HepG2 (cell line): ENCODE measurements around the gene C4orf46. TPM values are rescaled to one million over a fixed set of nuclear protein-coding genes. Genes with fewer than 3 reads are reported as not detected.

Source experiments
- ATAC-seq: fragments of 200-7000 bp; cut with Tn5 transposase; 3 replicates; pipeline ENCODE4 v1.9.1; 2020; ENCODE audit warnings: mild to moderate bottlenecking, moderate library complexity
- BruUV-seq: library from RNA; stranded (reverse); fragments of 400-500 nt; replicated peaks from 2 replicates; lab custom pipeline; 2021; lab: Mats Ljungman, UMichigan
- CTCF ChIA-PET: fragments of 300-600 bp; formaldehyde crosslinking; extraction: SDS; loops from one replicate; lab custom pipeline; 2021; ENCODE audit warnings: low total read pairs, inconsistent platforms, low intra/inter-chr PET ratio; lab: Yijun Ruan, JAX
- POLR2A ChIA-PET: fragments of 350-600 bp; sonication (Branson Sonifier 250); formaldehyde crosslinking; loops from one replicate; lab custom pipeline; 2020; ENCODE audit warnings: antibody characterized with exemption, inconsistent platforms; lab: Yijun Ruan, JAX
- DNase-seq: peaks from one replicate; pipeline ENCODE4 v3.0.0-alpha.2; 2015; ENCODE audit warnings: low spot score
- FAIRE-seq: peaks from 3 replicates; lab custom pipeline; 2011; peaks lifted over from hg19 to GRCh38; lab: Jason Lieb, UNC
- H2AFZ ChIP-seq: one replicate; pipeline ENCODE4 v1.6.1; 2011; ENCODE audit warnings: low read length, inconsistent platforms
- H3K27ac ChIP-seq: fragments of 300-600 bp; 3 replicates; pipeline ENCODE4 v1.8.0; 2011; ENCODE audit warnings: mixed run types, mild to moderate bottlenecking, mixed read lengths, low read length, inconsistent platforms; ENCODE audit not compliant: insufficient read depth; ENCODE audit errors: extremely low read length
- H3K27me3 ChIP-seq, 2 experiments: fragments of 200-600 bp in 1 of 2; 2 replicates in 1 of 2; 3 replicates in 1 of 2; pipeline versions ENCODE4 v1.6.0 to v1.8.0; 2011; ENCODE audit warnings: low read length in 2 of 2, mild to moderate bottlenecking in 2 of 2, moderate library complexity in 2 of 2, inconsistent platforms in 1 of 2; ENCODE audit not compliant: insufficient read depth in 2 of 2, control insufficient read depth in 1 of 2
- H3K36me3 ChIP-seq, 2 experiments: fragments of 200-600 bp in 1 of 2; replicated peaks in 1 of 2; 2 replicates in 1 of 2; 3 replicates in 1 of 2; pipeline versions ENCODE4 v1.5.1 to v1.8.0; 2011; ENCODE audit warnings: low read length in 2 of 2, inconsistent platforms in 1 of 2; ENCODE audit not compliant: insufficient read depth in 2 of 2, control insufficient read depth in 1 of 2
- H3K4me1 ChIP-seq: 2 replicates; pipeline ENCODE4 v1.5.1; 2012; ENCODE audit warnings: low read length, inconsistent platforms; ENCODE audit not compliant: insufficient read depth
- H3K4me2 ChIP-seq: 2 replicates; pipeline ENCODE4 v1.6.0; 2011; ENCODE audit warnings: low read depth, low read length, inconsistent platforms
- H3K4me3 ChIP-seq, 3 experiments: fragments of 200-600 bp in 1 of 3; sonication (generic), shearing (Covaris generic) in 1 of 3; replicated peaks in 1 of 3; 2 replicates each; pipeline ENCODE4 v1.5.1; 2011 to 2016; ENCODE audit warnings: low read length in 3 of 3, inconsistent platforms in 2 of 3, low read depth in 2 of 3, mild to moderate bottlenecking in 2 of 3, control low read depth in 1 of 3, mixed read lengths in 1 of 3; ENCODE audit not compliant: insufficient read depth in 1 of 3
- H3K79me2 ChIP-seq: one replicate; pipeline ENCODE4 v1.6.1; 2011; ENCODE audit warnings: low read length, inconsistent platforms; ENCODE audit not compliant: insufficient read depth
- H3K9ac ChIP-seq: 2 replicates; pipeline ENCODE4 v1.6.0; 2011; ENCODE audit warnings: mild to moderate bottlenecking, low read depth, low read length, inconsistent platforms; ENCODE audit not compliant: insufficient read depth
- H3K9me3 ChIP-seq: 2 replicates; pipeline ENCODE4 v1.5.1; 2012; ENCODE audit warnings: mild to moderate bottlenecking, low read length
- H4K20me1 ChIP-seq: 2 replicates; pipeline ENCODE4 v1.6.0; 2011; ENCODE audit warnings: inconsistent platforms, mild to moderate bottlenecking, low read length, moderate library complexity; ENCODE audit not compliant: insufficient read depth
- HDAC1 ChIP-seq: sonication (generic); formaldehyde crosslinking; IDR thresholded peaks from 2 replicates; pipeline ENCODE4 v1.5.1; 2020; ENCODE audit warnings: mild to moderate bottlenecking, missing genetic modification reagents
- RFX5 ChIP-seq: IDR thresholded peaks from 2 replicates; pipeline ENCODE4 v1.6.1; 2011; ENCODE audit warnings: low read depth, low read length, improper control_type of control experiment
- ZNF501 ChIP-seq: sonication (generic); formaldehyde crosslinking; IDR thresholded peaks from 2 replicates; pipeline ENCODE4 v1.5.1; 2020; ENCODE audit warnings: mild to moderate bottlenecking, moderate library complexity, missing genetic modification reagents
- WGBS: methylation state at CpG from one replicate; pipeline ENCODE4 v1.1.6; 2017; ENCODE audit warnings: low lambda C conversion rate; 5-methylcytosine and 5-hydroxymethylcytosine counted together
- in situ Hi-C: cut with HindIII; loops from 2 replicates; pipeline ENCODE4 v1.10.0; 2017; ENCODE audit warnings: low pct_unique_long_range_greater_than_20kb; ENCODE audit not compliant: extremely low pct_ligation_motif_present
- intact Hi-C: fragments of 100-400 bp; cut with micrococcal nuclease; formaldehyde crosslinking; loops from one replicate; pipeline ENCODE4 v1.10.0; 2022; ENCODE audit not compliant: unreplicated experiment
- polyA plus RNA-seq, 8 experiments: library from polyadenylated mRNA; depleted of rRNA in 3 of 8; stranded (reverse) in 7 of 8; unstranded in 1 of 8; fragments of >200 nt; fragmentation: Illumina TruSeq in 4 of 8; extraction: Trizol in 4 of 8; gene quantifications; 2 replicates each; pipeline versions ENCODE4 v1.2.1 to v1.2.3, GENCODE V29; 2011 to 2016; ENCODE audit warnings: low read depth in 4 of 8, missing spikeins in 1 of 8, mixed read lengths in 1 of 8; ENCODE audit not compliant: insufficient read depth in 1 of 8
- total RNA-seq, 5 experiments: library from RNA; depleted of rRNA; stranded (reverse); fragments of >200 nt; fragmentation: Illumina TruSeq; extraction: Trizol; gene quantifications; 2 replicates each; pipeline ENCODE4 v1.2.3, GENCODE V29; 2016; ENCODE audit warnings: low read depth in 1 of 5
- TF ChIP-seq, protein P1 (sequence below): sonication (generic); formaldehyde crosslinking; IDR thresholded peaks from 2 replicates; pipeline ENCODE4 v1.8.0; 2023; ENCODE audit warnings: mild to moderate bottlenecking, missing genetic modification reagents
- TF ChIP-seq, protein P2 (sequence below): sonication (generic); formaldehyde crosslinking; IDR thresholded peaks from 2 replicates; pipeline ENCODE4 v1.8.1; 2023; ENCODE audit warnings: missing genetic modification reagents, inconsistent platforms, borderline replicate concordance
- TF ChIP-seq, protein P3 (sequence below): sonication (generic); formaldehyde crosslinking; IDR thresholded peaks from 2 replicates; pipeline ENCODE4 v1.5.0; 2020; ENCODE audit warnings: mild to moderate bottlenecking, missing genetic modification reagents, moderate library complexity

C4orf46 gene
- total and polyA plus RNA-seq, 2 of the 13 experiments (the other 11 are each of a cell fraction or from before 2014, with no cell fraction given), result 8.5 to 10.4 TPM

DNA sequence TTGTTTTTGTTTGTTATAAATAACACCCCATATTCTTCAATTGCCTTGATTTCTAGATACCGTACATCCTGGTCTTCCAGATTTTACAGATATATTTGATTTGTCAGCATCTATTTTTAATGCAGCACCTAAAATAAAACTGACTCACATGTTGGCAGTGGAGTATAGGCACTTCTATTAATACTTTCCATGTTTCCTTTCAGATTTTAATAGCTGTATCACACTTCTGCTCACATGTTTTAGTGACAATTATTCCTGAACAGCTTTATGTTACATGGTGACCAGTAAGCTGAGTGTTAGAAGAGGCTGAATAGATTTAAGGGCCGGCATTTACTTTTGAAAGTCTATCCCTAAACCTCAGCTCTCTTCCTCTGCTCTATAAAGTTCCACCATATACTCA is 46.1 kb downstream of the C4orf46 start:
- Histone ChIP-seq H3K4me3 (no peak overlapping the region), H3K4me2 (no peak overlapping the region), H4K20me1 (no peaks in the 10 kb centered on the region), H3K27me3 (no peaks in the 10 kb centered on the region; a peak in 1 of 5 replicates), H3K9me3 (no peaks in the 10 kb centered on the region), H3K36me3 (no peaks in the 10 kb centered on the region), H3K79me2 (no peaks in the 10 kb centered on the region), H3K27ac (no peak overlapping the region), H2AFZ (no peak overlapping the region), H3K9ac (no peak overlapping the region), H3K4me1 (no peaks in the 10 kb centered on the region)
- DNase-seq, result no peak
- FAIRE-seq, result no peak
- no peak for ATAC-seq
- intact Hi-C loops (loop anchor here (1.0 to 2.0 kb wide), 3 partner anchors 129 to 372 kb away; no protein-coding TSS in a partner anchor), in situ Hi-C loops (no loop called here)
- ChIA-PET CTCF (interaction anchor here (1.7 to 1.8 kb wide), 2 partner anchors 365 to 372 kb away, joined by 10 to 22 read pairs; no protein-coding TSS in a partner anchor), POLR2A (no interaction called here)
- TF ChIP-seq ZNF501 (CRISPR knock-in tag), result no peak
- no peak for TF ChIP-seq RFX5
- TF ChIP-seq, protein P1, sequence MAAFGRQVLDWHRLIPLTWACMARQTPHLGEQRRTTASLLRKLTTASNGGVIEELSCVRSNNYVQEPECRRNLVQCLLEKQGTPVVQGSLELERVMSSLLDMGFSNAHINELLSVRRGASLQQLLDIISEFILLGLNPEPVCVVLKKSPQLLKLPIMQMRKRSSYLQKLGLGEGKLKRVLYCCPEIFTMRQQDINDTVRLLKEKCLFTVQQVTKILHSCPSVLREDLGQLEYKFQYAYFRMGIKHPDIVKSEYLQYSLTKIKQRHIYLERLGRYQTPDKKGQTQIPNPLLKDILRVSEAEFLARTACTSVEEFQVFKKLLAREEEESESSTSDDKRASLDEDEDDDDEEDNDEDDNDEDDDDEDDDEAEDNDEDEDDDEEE (CRISPR knock-in tag), result no peak
- TF ChIP-seq, protein P2, sequence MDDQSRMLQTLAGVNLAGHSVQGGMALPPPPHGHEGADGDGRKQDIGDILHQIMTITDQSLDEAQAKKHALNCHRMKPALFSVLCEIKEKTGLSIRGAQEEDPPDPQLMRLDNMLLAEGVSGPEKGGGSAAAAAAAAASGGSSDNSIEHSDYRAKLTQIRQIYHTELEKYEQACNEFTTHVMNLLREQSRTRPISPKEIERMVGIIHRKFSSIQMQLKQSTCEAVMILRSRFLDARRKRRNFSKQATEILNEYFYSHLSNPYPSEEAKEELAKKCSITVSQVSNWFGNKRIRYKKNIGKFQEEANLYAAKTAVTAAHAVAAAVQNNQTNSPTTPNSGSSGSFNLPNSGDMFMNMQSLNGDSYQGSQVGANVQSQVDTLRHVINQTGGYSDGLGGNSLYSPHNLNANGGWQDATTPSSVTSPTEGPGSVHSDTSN, result no peak
- TF ChIP-seq HDAC1, result no peak
- TF ChIP-seq, protein P3, sequence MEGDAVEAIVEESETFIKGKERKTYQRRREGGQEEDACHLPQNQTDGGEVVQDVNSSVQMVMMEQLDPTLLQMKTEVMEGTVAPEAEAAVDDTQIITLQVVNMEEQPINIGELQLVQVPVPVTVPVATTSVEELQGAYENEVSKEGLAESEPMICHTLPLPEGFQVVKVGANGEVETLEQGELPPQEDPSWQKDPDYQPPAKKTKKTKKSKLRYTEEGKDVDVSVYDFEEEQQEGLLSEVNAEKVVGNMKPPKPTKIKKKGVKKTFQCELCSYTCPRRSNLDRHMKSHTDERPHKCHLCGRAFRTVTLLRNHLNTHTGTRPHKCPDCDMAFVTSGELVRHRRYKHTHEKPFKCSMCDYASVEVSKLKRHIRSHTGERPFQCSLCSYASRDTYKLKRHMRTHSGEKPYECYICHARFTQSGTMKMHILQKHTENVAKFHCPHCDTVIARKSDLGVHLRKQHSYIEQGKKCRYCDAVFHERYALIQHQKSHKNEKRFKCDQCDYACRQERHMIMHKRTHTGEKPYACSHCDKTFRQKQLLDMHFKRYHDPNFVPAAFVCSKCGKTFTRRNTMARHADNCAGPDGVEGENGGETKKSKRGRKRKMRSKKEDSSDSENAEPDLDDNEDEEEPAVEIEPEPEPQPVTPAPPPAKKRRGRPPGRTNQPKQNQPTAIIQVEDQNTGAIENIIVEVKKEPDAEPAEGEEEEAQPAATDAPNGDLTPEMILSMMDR (CRISPR knock-in tag), result no peak
- no TSS peak for BruUV-seq
- 0% methylated on average over 2 of the region's 2 CpGs for WGBS
